GM18502 (cell line): ENCODE results near the gene FRMD3.

Experiments used
- ATAC-seq: cut with Tn5 transposase; IDR thresholded peaks from one replicate; pipeline ENCODE4 v1.9.1; 2021; ENCODE audit warnings: mild to moderate bottlenecking; ENCODE audit not compliant: unreplicated experiment, poor library complexity

Gene FRMD3

GRCh38 chr9:83440641-83441040 lies 97.6 kb downstream of the FRMD3 start:
- no peak for ATAC-seq

- no peak for ATAC-seq
These were observed 102.9 kb downstream of the FRMD3 start for GRCh38 chr9:83435301-83435700.

GRCh38 chr9:83434254-83434653 lies 103.9 kb downstream of the FRMD3 start:
- ATAC-seq: no peak

GRCh38 chr9:83433846-83434245 lies 104.4 kb downstream of the FRMD3 start:
- ATAC-seq: no peak

GRCh38 chr9:83432877-83433550 lies 105.2 kb downstream of the FRMD3 start:
- ATAC-seq: no peak

GRCh38 chr9:83432104-83432627 lies 106.0 kb downstream of the FRMD3 start:
- no peak for ATAC-seq

GRCh38 chr9:83431101-83432060 lies 106.8 kb downstream of the FRMD3 start:
- ATAC-seq: no peak

- no peak for ATAC-seq
These were observed 107.5 kb downstream of the FRMD3 start for GRCh38 chr9:83430681-83431080.

GRCh38 chr9:83429229-83429628 lies 109.0 kb downstream of the FRMD3 start:
- no peak for ATAC-seq

- no peak for ATAC-seq
These were observed 113.0 kb downstream of the FRMD3 start for GRCh38 chr9:83425240-83425639.

GRCh38 chr9:83424831-83425230 lies 113.4 kb downstream of the FRMD3 start:
- no peak for ATAC-seq

GRCh38 chr9:83423815-83424707 lies 114.1 kb downstream of the FRMD3 start:
- ATAC-seq: no peak

GRCh38 chr9:83422527-83422926 lies 115.7 kb downstream of the FRMD3 start:
- ATAC-seq: no peak

GRCh38 chr9:83420486-83420885 lies 117.7 kb downstream of the FRMD3 start:
- ATAC-seq: no peak

- no peak for ATAC-seq
These were observed 118.2 kb downstream of the FRMD3 start for GRCh38 chr9:83419961-83420360.

GRCh38 chr9:83418283-83418682 lies 119.9 kb downstream of the FRMD3 start:
- ATAC-seq: no peak

GRCh38 chr9:83413367-83413766 lies 124.8 kb downstream of the FRMD3 start:
- no peak for ATAC-seq

- no peak for ATAC-seq
These were observed 127.5 kb downstream of the FRMD3 start for GRCh38 chr9:83410701-83411100.

- no peak for ATAC-seq
These were observed 131.3 kb downstream of the FRMD3 start for GRCh38 chr9:83406921-83407320.

- ATAC-seq: no peak
These were observed 132.4 kb downstream of the FRMD3 start for GRCh38 chr9:83405759-83406158.
